Choroid plexus epithelial cell (primary cell): ENCODE results near the gene WASHC3.
"Not testable (repeated sequence)": the region's sequence is repeated elsewhere in the genome, so short reads cannot be mapped to it uniquely, and the experiment has no call there.

Experiments
- DNase-seq: peaks from one replicate; pipeline ENCODE4 v3.0.0-alpha.2; 2010; ENCODE audit warnings: low read depth
- H3K4me3 ChIP-seq: 2 replicates; pipeline ENCODE4 v1.5.1; 2011; ENCODE audit warnings: low read depth, mild to moderate bottlenecking, control low read depth, low read length, moderate library complexity
- CTCF ChIP-seq: conservative IDR thresholded peaks from 2 replicates; pipeline ENCODE4 v1.5.1; 2011; ENCODE audit warnings: low read depth, mild to moderate bottlenecking, control low read depth, inconsistent platforms, low read length, moderate library complexity

WASHC3 gene

GRCh38 chr12:102024765-102025164 is 37.0 kb downstream of the WASHC3 start:
- TF ChIP-seq CTCF: no peak
- no peak overlapping the region for H3K4me3 ChIP-seq
- DNase-seq: no peak

DNA sequence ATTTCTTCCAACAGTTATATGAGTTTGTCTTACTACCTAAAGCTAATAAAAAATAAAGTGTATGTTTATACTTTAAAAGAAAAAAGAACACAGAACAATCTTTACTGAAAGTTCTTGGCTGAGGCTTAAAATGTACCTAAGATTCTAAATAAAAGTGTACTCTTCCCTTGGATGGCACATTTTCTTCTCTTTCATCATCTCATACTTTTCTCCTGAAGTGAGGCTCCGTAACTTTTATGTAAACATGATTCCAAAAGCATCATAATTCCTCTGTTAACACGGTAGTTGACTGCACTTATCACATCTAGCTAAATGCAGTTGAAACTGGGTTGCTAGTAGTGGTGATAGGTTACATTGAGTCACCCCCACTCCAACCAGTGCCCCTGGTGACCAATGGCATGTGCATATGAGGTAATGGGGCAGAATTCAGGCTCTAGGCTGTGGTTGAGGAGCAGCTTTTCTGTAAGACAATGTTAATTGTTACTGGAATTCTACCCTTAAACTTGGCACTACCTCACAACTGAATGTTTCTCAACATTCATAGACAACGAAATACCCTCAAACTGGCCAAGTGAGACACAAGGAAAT is 38.4 kb downstream of the WASHC3 start:
- H3K4me3 ChIP-seq: no peak overlapping the region
- DNase-seq: peak; percentile 79
- TF ChIP-seq CTCF: no peak

GRCh38 chr12:102022286-102022685 is 39.5 kb downstream of the WASHC3 start:
- DNase-seq: no peak

DNA sequence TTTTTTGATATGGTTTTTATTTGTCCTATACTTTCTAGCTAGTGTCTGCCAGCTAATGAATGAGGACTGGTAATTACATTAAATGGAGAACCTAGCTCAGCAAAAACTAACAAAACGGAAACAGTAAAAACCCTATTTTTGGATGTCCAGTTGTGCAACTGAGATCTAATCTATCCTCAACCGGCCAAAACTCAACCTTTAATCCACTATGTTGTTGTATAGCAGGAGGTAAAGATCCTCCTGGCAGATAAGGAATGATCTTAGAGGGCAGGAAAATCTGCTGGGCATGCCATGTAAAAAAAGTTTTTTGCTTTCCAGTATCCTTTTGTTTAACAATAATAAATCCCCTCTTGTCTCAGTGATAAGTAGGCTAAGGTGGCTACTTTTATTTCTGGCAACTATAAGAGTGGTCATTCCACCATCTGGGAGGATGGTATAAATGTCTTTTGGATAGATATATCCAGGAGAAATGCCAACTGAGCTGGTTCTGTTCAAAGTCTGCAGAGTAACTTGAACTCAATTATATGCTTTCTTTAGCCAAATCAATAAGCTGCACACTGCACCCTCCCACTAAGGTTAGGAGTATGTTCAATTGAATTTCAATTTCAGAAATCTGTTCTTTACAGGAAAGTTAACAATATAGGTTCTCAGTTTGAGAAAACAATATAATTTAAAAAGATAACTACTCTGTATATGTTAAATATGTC is 40.1 kb downstream of the WASHC3 start:
- TF ChIP-seq CTCF: no peak

More at GRCh38 chr12:102022286-102022685, 39.5 kb downstream of the WASHC3 start:
- H3K4me3 ChIP-seq: no peak overlapping the region
- no peak for TF ChIP-seq CTCF

GRCh38 chr12:102018607-102019006 is 43.2 kb downstream of the WASHC3 start:
- not testable (repeated sequence) for DNase-seq, H3K4me3 ChIP-seq

More for the DNA sequence above, 40.1 kb downstream of the WASHC3 start:
- no peak overlapping the region for H3K4me3 ChIP-seq
- no peak for DNase-seq

DNA sequence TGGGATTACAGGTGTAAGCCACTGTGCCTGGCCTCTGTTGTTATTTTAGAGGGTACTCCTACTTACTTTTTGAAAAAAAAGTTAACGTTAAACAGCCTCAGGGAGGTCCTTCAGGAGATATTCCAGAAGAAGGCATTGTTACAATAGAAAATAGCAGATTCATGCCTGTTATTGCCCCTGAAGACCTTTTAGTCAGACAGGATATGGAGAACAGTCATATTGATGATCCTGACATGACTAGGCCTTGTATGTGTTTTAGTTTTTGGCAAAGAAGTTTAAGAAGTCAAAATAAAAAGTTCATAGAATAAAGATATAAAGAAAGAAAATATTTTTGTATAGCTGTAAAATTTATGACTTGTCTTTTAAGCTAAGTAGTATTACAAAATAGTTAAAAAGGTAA is 45.3 kb downstream of the WASHC3 start:
- no peak for DNase-seq
- no peak for TF ChIP-seq CTCF
- no peak overlapping the region for H3K4me3 ChIP-seq

DNA sequence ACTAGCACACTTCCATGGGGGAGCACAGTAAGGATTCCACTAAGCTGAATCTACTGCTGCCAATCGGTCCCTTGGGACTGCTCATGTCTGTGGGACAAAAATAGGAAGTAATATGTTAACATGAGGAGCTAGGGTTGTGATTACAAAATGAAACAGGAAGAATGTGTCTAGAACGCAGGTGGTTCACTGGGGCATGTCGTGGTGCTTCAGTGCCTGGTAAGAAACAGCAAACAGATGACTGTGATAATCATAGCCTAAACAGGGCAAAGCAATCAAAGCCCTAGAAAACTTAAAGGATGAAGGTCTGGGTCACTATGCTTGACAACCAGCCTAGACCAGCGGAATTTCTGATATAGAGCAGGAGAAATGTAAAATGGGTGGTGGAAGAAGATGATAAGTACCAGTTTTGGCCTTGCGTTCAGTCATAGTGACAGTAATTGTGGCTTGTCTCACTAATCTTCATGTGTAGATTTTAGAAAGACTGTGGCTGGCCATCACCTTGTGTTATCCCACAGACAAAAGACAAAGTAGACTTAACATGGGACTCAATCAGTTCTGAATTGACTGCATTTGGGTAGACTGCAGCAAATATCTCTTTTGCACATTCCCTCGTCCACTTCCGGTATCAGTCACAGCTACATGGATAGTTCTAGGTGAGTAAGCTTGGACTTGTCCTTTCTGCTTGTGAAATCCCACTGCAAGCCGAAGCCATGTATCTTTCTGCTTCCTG is 51.4 kb downstream of the WASHC3 start:
- no peak for DNase-seq
- no peak for TF ChIP-seq CTCF

More for the DNA sequence above, 51.4 kb downstream of the WASHC3 start:
- H3K4me3 ChIP-seq: no peak overlapping the region
